ENCODE measurements around the gene SAA2. TPM values are rescaled to one million over a fixed set of nuclear protein-coding genes. Genes with fewer than 3 reads are reported as not detected.

Gene SAA2
- total RNA-seq, 1 experiment from 2014 or later = not detected

DNA sequence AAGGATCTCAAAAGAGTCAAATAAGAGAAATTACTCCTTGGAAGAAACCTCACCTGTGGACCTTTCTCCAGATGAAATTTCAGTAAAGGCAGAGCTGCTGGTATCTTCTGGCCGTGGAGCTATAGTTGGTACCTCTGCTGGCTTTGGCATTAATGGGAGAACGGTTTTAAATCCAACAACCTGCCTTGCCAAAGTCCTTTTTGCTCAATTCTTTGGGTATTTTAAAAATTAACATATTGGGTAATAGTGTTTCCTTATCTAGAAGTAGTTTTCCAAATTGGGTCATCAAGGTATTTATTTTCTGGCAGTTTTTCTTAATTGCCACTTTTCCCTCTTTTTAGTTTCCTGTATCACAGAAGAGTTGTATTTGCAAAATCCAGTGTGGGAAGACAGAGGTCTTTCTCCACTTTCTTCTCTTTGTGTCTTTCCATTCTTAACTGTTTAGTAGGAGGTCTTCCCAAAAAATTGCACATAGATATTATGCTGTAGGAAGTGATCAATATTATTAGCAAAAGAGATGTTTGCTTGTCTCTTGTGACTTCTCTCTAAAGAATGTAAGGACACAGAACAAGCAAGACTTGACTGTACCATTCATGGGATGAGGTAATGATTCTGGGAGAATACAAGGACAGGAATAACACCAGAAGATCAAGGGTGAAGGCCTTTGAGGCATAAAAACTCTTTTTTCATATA, 11.7 kb downstream of the SAA2 start, which contains the start of gene SAA4:
Gene SAA4 (minus strand): TSS at position 139 of the 693 bp plus-strand sequence. CDS start 876 bp downstream, outside the sequence.
- Histone ChIP-seq H3K9me3 (ENCODE audit: insufficient read depth, low read depth) (0 out of 2 replicates have a peak, but pooled peaks cover 2% of the 10 kb centered on the region), H3K4me1 (replicated peaks; ENCODE audit: insufficient read depth) (no peaks in the 10 kb centered on the region), H3F3A (ENCODE audit: insufficient read depth, low read depth) (0 out of 2 replicates have a peak, but pooled peaks cover 3% of the 10 kb centered on the region), H3K9me2 (ENCODE audit: insufficient read depth) (no peaks in the 10 kb centered on the region), H3K36me3 (ENCODE audit: low read depth) (no peaks in the 10 kb centered on the region), H3K27ac (no peak within 1 kb of the TSS), H3K79me2 (ENCODE audit: low read depth) (no peaks in the 10 kb centered on the region), H2AFZ (no peak within 1 kb of the TSS), H3K27me3 (ENCODE audit: insufficient read depth, low read depth) (no peaks in the 10 kb centered on the region), H4K20me1 (ENCODE audit: insufficient read depth) (no peaks in the 10 kb centered on the region), H3K4me3 (no peak within 1 kb of the TSS), H3K4me2 (no peak within 1 kb of the TSS)
- no TSS peak for BruUV-seq (replicated peaks)
- TF ChIP-seq CTCF (conservative IDR thresholded peaks at IDR 0.05) (no peak), EZH2 (IDR thresholded peaks at IDR 0.05; ENCODE audit: low read depth) (no peak)
- intact Hi-C loops (cut with micrococcal nuclease; ENCODE audit: unreplicated experiment) = no loop called here
- ChIA-PET POLR2A (ENCODE audit: unreplicated experiment) (interaction anchor here (0.5 kb wide), 1 partner anchor 123 kb away, joined by 5 read pairs; no protein-coding TSS in a partner anchor), CTCF (no interaction called here)
- DNase-seq = no peak

- no peak overlapping the region for H3K4me2 ChIP-seq
- H3K9me2 ChIP-seq (ENCODE audit: insufficient read depth) = no peaks in the 10 kb centered on the region
- DNase-seq = no peak
- no peak overlapping the region for H2AFZ ChIP-seq
- no peaks in the 10 kb centered on the region for H4K20me1 ChIP-seq (ENCODE audit: insufficient read depth)
- H3K79me2 ChIP-seq (ENCODE audit: low read depth) = no peaks in the 10 kb centered on the region
- H3K9me3 ChIP-seq (ENCODE audit: insufficient read depth, low read depth) = 0 out of 2 replicates have a peak, but pooled peaks cover 2% of the 10 kb centered on the region
- TF ChIP-seq EZH2 (IDR thresholded peaks at IDR 0.05; ENCODE audit: low read depth) = no peak
- no peak for TF ChIP-seq CTCF (conservative IDR thresholded peaks at IDR 0.05)
- H3K4me3 ChIP-seq = no peak overlapping the region
- BruUV-seq (replicated peaks) = no TSS peak
- no peaks in the 10 kb centered on the region for H3K4me1 ChIP-seq (replicated peaks; ENCODE audit: insufficient read depth)
- ChIA-PET POLR2A (ENCODE audit: unreplicated experiment) (no interaction called here), CTCF (interaction anchor here (0.6 kb wide), 2 partner anchors 155 to 447 kb away, joined by 3 read pairs; no protein-coding TSS in a partner anchor)
- intact Hi-C loops (cut with micrococcal nuclease; ENCODE audit: unreplicated experiment) = no loop called here
- H3K27ac ChIP-seq = no peak overlapping the region
- H3K36me3 ChIP-seq (ENCODE audit: low read depth) = no peaks in the 10 kb centered on the region
- no peaks in the 10 kb centered on the region for H3K27me3 ChIP-seq (ENCODE audit: insufficient read depth, low read depth)
- H3F3A ChIP-seq (ENCODE audit: insufficient read depth, low read depth) = 0 out of 2 replicates have a peak, but pooled peaks cover 3% of the 10 kb centered on the region
Observed at GRCh38 chr11:18235394-18236334, 12.8 kb downstream of the SAA2 start.

DNA sequence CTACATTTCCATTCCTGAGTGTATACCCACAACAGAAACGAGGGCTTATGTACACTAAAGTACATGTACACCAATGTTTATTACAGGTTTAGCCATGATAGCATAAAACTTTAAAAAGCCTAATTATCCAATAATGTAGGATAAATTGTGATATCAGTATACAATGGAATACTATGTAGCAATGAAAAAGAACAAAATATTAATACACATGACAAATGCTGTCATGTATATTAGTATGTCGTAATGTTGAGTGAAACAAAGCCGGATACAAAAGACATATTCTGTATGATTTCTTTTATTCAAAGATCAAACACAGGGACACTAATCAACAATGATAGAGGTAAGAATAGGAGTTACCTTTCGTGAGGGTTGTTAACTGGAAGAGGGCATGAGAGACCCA, 14.6 kb downstream of the SAA2 start:
- Histone ChIP-seq H3K9me3 (ENCODE audit: insufficient read depth, low read depth) (0 out of 2 replicates have a peak, but pooled peaks cover 2% of the 10 kb centered on the region), H3K9me2 (ENCODE audit: insufficient read depth) (no peaks in the 10 kb centered on the region), H3F3A (ENCODE audit: insufficient read depth, low read depth) (0 out of 2 replicates have a peak, but pooled peaks cover 3% of the 10 kb centered on the region), H4K20me1 (ENCODE audit: insufficient read depth) (no peaks in the 10 kb centered on the region), H3K79me2 (ENCODE audit: low read depth) (no peaks in the 10 kb centered on the region), H3K27ac (no peak overlapping the region), H3K4me2 (no peak overlapping the region), H3K36me3 (ENCODE audit: low read depth) (no peaks in the 10 kb centered on the region), H2AFZ (no peak overlapping the region), H3K27me3 (ENCODE audit: insufficient read depth, low read depth) (no peaks in the 10 kb centered on the region), H3K4me1 (replicated peaks; ENCODE audit: insufficient read depth) (no peaks in the 10 kb centered on the region), H3K4me3 (no peak overlapping the region)
- CTCF ChIA-PET = no interaction called here
- intact Hi-C loops (cut with micrococcal nuclease; ENCODE audit: unreplicated experiment) = no loop called here
- TF ChIP-seq EZH2 (IDR thresholded peaks at IDR 0.05; ENCODE audit: low read depth) = no peak
- TF ChIP-seq CTCF (conservative IDR thresholded peaks at IDR 0.05) = no peak
- no TSS peak for BruUV-seq (replicated peaks)
- POLR2A ChIA-PET (ENCODE audit: unreplicated experiment) = no interaction called here
- no peak for DNase-seq

Measured in PC-9 (cell line).